Transverse colon (tissue), 4 donors: ENCODE results near the gene MAP4. TPM values are rescaled to one million over a fixed set of nuclear protein-coding genes. Genes with fewer than 3 reads are reported as not detected.

ENCODE experiments used
- DNase-seq: peaks from one replicate; pipeline ENCODE4 v3.0.0-alpha.2; 2019
- H3K27ac ChIP-seq, 4 donors: fragments of 200-600 bp; sonication (generic); 2 replicates each; pipeline ENCODE4 v1.5.1; 2016 to 2018; ENCODE audit warnings: inconsistent platforms in 4 of 4
- H3K27me3 ChIP-seq: fragments of 200-600 bp; sonication (generic); 2 replicates; pipeline ENCODE4 v1.5.1; 2017; ENCODE audit warnings: inconsistent platforms
- H3K36me3 ChIP-seq, 4 donors: fragments of 200-600 bp; sonication (generic); 2 replicates each; pipeline ENCODE4 v1.5.1; 2017 to 2019; ENCODE audit warnings: inconsistent platforms in 4 of 4
- H3K4me1 ChIP-seq, 4 donors: fragments of 200-600 bp; sonication (generic); 2 replicates each; pipeline ENCODE4 v1.5.1; 2017 to 2020; ENCODE audit warnings: inconsistent platforms in 4 of 4
- H3K4me3 ChIP-seq, 4 donors: fragments of 200-600 bp; sonication (generic); 1 replicate in 1 of 4; 2 replicates in 3 of 4; pipeline versions ENCODE4 v1.5.1 to v1.6.1; 2017 to 2019; ENCODE audit warnings: inconsistent platforms in 4 of 4
- H3K9me3 ChIP-seq, 2 donors: fragments of 200-600 bp; sonication (generic); 2 replicates each; pipeline ENCODE4 v1.5.1; 2017 to 2019; ENCODE audit warnings: inconsistent platforms in 2 of 2
- CTCF ChIP-seq, 5 experiments: fragments of 200-600 bp in 3 of 5; fragments of 450-650 bp in 2 of 5; sonication (generic) in 3 of 5; IDR thresholded peaks; 1 replicate in 2 of 5; 2 replicates in 3 of 5; pipeline ENCODE4 v1.5.1; 2016 to 2017; ENCODE audit warnings: antibody characterized with exemption in 5 of 5, inconsistent platforms in 3 of 5, mild to moderate bottlenecking in 2 of 5, moderate library complexity in 1 of 5
- EP300 ChIP-seq: sonication (generic); formaldehyde crosslinking; IDR thresholded peaks from one replicate; pipeline ENCODE4 v1.6.1; 2017; ENCODE audit warnings: antibody characterized with exemption, low read depth
- POLR2A ChIP-seq: fragments of 450-650 bp; IDR thresholded peaks from one replicate; pipeline ENCODE4 v1.6.1; 2016; ENCODE audit warnings: antibody characterized with exemption, mild to moderate bottlenecking, moderate library complexity
- POLR2AphosphoS5 ChIP-seq, 3 donors: sonication (generic); formaldehyde crosslinking; IDR thresholded peaks; one replicate each; pipeline ENCODE4 v1.6.1; 2016; ENCODE audit warnings: antibody characterized with exemption in 3 of 3
- WGBS, 2 donors: methylation state at CpG; one replicate each; pipeline ENCODE4 v1.1.5; 2018; ENCODE audit warnings: low coverage in 1 of 2; 5-methylcytosine and 5-hydroxymethylcytosine counted together
- in situ Hi-C, 4 donors: fragments of 200-750 bp; cut with MboI; loops; one replicate each; pipeline versions ENCODE4 v1.15.0 to v1.15.1; 2017; ENCODE audit warnings: low sequenced_read_pairs in 3 of 4, low pct_ligation_motif_present in 1 of 4, low pct_unique_long_range_greater_than_20kb in 1 of 4
- intact Hi-C: fragments of 100-400 bp; cut with DNase I; formaldehyde crosslinking; loops from one replicate; pipeline ENCODE4 v1.15.1; 2023; ENCODE audit warnings: low total_unique reads
- total RNA-seq, 4 donors: library from RNA; depleted of rRNA; stranded (reverse); fragments of >200 nt; gene quantifications; one replicate each; pipeline ENCODE4 v1.1.0, GENCODE V29; 2016

The MAP4 gene
- total RNA-seq, 4 donors from 2014 or later: 68.8 to 148 (median 82.9) TPM

DNA sequence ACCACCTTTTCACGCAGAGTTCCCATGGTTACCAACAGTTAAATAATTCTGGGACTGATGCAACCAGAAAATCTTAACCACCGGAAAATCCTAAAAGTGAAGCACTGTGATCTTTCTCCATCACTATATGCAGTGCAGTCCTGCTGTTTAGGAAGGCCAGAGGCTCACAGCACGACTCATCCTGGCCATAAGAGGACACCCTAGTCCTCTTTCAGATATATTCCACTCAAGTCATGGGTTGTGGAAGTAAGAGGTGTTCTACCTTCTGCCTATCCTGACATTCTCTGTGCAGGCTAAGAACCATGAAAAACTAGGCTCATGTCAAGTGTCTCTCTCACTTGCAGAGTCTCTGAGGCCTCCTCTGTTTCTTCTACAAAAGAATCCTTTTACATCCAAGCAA lies 146.1 kb downstream of the MAP4 start:
- Histone ChIP-seq H3K27ac (no peak overlapping the region), H3K4me1 (no peaks in the 10 kb centered on the region), H3K9me3 (no peaks in the 10 kb centered on the region), H3K27me3 (no peaks in the 10 kb centered on the region), H3K4me3 (no peak overlapping the region), H3K36me3 (peaks cover 0 to 75% (median 25%) of the 10 kb centered on the region in 4 donors)
- 88% methylated on average over 3 of the region's 3 CpGs; no CpG with 5 or more reads in 1 of the 2 donors for WGBS, 2 donors
- intact Hi-C loops: no loop called here
- no peak for TF ChIP-seq EP300
- TF ChIP-seq POLR2AphosphoS5 (IDR thresholded peaks at IDR 0.05): no peak
- no peak for TF ChIP-seq CTCF (IDR thresholded peaks at IDR 0.05)
- TF ChIP-seq POLR2A: no peak
- no peak for DNase-seq
- in situ Hi-C loops: no loop called here

- TF ChIP-seq POLR2AphosphoS5 (IDR thresholded peaks at IDR 0.05): no peak
- no peak for TF ChIP-seq POLR2A
- TF ChIP-seq CTCF (IDR thresholded peaks at IDR 0.05): no peak
- no peak for TF ChIP-seq EP300
- in situ Hi-C loops: no loop called here
- no peaks in the 10 kb centered on the region for H3K9me3 ChIP-seq
- WGBS, 2 donors: 84% methylated on average over 2 of the region's 2 CpGs; no CpG with 5 or more reads in 1 of the 2 donors
- no peak overlapping the region for H3K4me3 ChIP-seq
- no peak overlapping the region for H3K27ac ChIP-seq
- intact Hi-C loops: no loop called here
- no peaks in the 10 kb centered on the region for H3K4me1 ChIP-seq
- no peak for DNase-seq
- H3K36me3 ChIP-seq: peaks cover 0 to 76% (median 23%) of the 10 kb centered on the region in 4 donors
- no peaks in the 10 kb centered on the region for H3K27me3 ChIP-seq
Measured at GRCh38 chr3:47868306-47868705, 147.9 kb downstream of the MAP4 start.

DNA sequence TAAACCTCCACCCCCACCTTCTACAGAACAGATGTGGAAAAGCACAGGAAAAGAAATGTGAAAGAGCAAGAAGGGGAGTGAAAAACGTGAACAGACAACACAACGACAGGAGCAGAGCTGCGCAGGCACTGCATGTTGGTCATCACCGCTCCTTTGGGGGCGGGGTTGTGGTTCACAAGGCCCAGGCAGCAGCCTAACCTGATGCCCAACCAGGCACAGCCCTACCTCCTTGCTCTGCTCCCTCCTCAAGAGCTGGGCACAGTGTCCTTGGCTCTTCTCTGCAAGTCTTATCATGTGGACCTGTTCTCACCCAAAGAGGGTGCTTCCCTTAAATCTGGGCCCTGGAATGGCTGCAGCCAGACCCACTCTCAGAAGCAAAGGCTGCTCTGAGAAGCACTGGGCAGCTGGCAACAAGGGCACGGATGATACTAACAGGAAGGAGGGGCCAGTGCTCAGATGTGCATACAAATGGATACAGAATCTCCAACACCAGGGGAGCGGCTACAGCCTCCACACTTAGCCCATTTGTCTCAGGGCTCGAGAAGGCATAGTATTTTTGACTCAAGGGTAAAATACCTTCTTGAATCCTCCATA lies 148.7 kb downstream of the MAP4 start:
- Histone ChIP-seq H3K9me3 (no peaks in the 10 kb centered on the region), H3K4me1 (no peaks in the 10 kb centered on the region), H3K4me3 (no peak overlapping the region), H3K36me3 (peaks cover 0 to 76% (median 23%) of the 10 kb centered on the region in 4 donors), H3K27me3 (no peaks in the 10 kb centered on the region), H3K27ac (no peak overlapping the region)
- WGBS, 2 donors: 97% methylated on average over 8 of the region's 8 CpGs; no CpG with 5 or more reads in 1 of the 2 donors
- intact Hi-C loops: no loop called here
- no peak for DNase-seq
- TF ChIP-seq EP300: no peak
- TF ChIP-seq CTCF (IDR thresholded peaks at IDR 0.05): no peak
- TF ChIP-seq POLR2AphosphoS5 (IDR thresholded peaks at IDR 0.05): no peak
- TF ChIP-seq POLR2A: no peak
- in situ Hi-C loops: no loop called here

GRCh38 chr3:47865192-47865591 lies 151.0 kb downstream of the MAP4 start:
- Histone ChIP-seq H3K4me3 (no peak overlapping the region), H3K4me1 (no peaks in the 10 kb centered on the region), H3K27me3 (no peaks in the 10 kb centered on the region), H3K27ac (no peak overlapping the region), H3K9me3 (no peaks in the 10 kb centered on the region), H3K36me3 (peaks cover 0 to 71% (median 16%) of the 10 kb centered on the region in 4 donors)
- 0 to 66% methylated on average over 1 to 3 of the region's 3 CpGs for WGBS, 2 donors
- intact Hi-C loops: no loop called here
- TF ChIP-seq EP300: no peak
- in situ Hi-C loops: no loop called here
- DNase-seq: no peak
